ENCODE measurements around the gene PIGU. TPM values are rescaled to one million over a fixed set of nuclear protein-coding genes. Genes with fewer than 3 reads are reported as not detected.
"Not testable (repeated sequence)": the region's sequence is repeated elsewhere in the genome, so short reads cannot be mapped to it uniquely, and the experiment has no call there.

Gene PIGU
- total RNA-seq (2014; rRNA removed; shearing (Covaris generic); ENCODE audit: low replicate concordance): 13.0 and 18.4 TPM in 2 replicates

- Histone ChIP-seq H3K4me1 (ENCODE audit: low read length) (peaks cover 24% of the 10 kb centered on the region), H3K36me3 (ENCODE audit: insufficient read depth, low read length) (no peaks in the 10 kb centered on the region), H3K27ac (ENCODE audit: low read length) (peak within 1 kb of the TSS; percentile 46), H3K27me3 (ENCODE audit: low read length) (no peaks in the 10 kb centered on the region), H3K4me2 (ENCODE audit: low read depth, low read length, poor library complexity, severe bottlenecking) (peak within 1 kb of the TSS; percentile 91), H3K79me2 (ENCODE audit: low read length) (peaks cover 31% of the 10 kb centered on the region), H4K20me1 (ENCODE audit: insufficient read depth, low read depth, low read length) (no peaks in the 10 kb centered on the region), H2AFZ (ENCODE audit: low read length) (no peak within 1 kb of the TSS), H3K4me3 (ENCODE audit: low read length) (peak within 1 kb of the TSS; percentile 91), H3K9me3 (ENCODE audit: low read length) (no peaks in the 10 kb centered on the region), H3K9ac (ENCODE audit: low read length) (peak within 1 kb of the TSS; percentile 74), H3K9me2 (replicated peaks; ENCODE audit: insufficient read depth, low read length) (no peaks in the 10 kb centered on the region)
- DNase-seq: peak; percentile 99
These were observed at the start of gene PIGU for GRCh38 chr20:34676642-34677373. Gene PIGU (minus strand): TSS chr20:34677092. CDS start chr20:34677085, 7 bp downstream.

- DNase-seq: no peak
- H2AFZ ChIP-seq (ENCODE audit: low read length): no peak overlapping the region
- 0 out of 2 replicates have a peak, but pooled peaks cover 8% of the 10 kb centered on the region for H3K36me3 ChIP-seq (ENCODE audit: insufficient read depth, low read length)
- no peaks in the 10 kb centered on the region for H3K27me3 ChIP-seq (ENCODE audit: low read length)
- H3K9me2 ChIP-seq (replicated peaks; ENCODE audit: insufficient read depth, low read length): no peaks in the 10 kb centered on the region
- H3K9ac ChIP-seq (ENCODE audit: low read length): no peak overlapping the region
- no peak overlapping the region for H3K27ac ChIP-seq (ENCODE audit: low read length)
- no peaks in the 10 kb centered on the region for H3K9me3 ChIP-seq (ENCODE audit: low read length)
- no peaks in the 10 kb centered on the region for H4K20me1 ChIP-seq (ENCODE audit: insufficient read depth, low read depth, low read length)
- H3K4me2 ChIP-seq (ENCODE audit: low read depth, low read length, poor library complexity, severe bottlenecking): no peak overlapping the region
- no peak overlapping the region for H3K4me3 ChIP-seq (ENCODE audit: low read length)
- no peaks in the 10 kb centered on the region for H3K79me2 ChIP-seq (ENCODE audit: low read length)
- H3K4me1 ChIP-seq (ENCODE audit: low read length): peaks cover 41% of the 10 kb centered on the region
These were observed 47.3 kb upstream of the PIGU start for GRCh38 chr20:34724172-34724571.

- H3K9me2 ChIP-seq (replicated peaks; ENCODE audit: insufficient read depth, low read length); H3K4me3 ChIP-seq (ENCODE audit: low read length); H4K20me1 ChIP-seq (ENCODE audit: insufficient read depth, low read depth, low read length); H3K27ac ChIP-seq (ENCODE audit: low read length); H3K4me2 ChIP-seq (ENCODE audit: low read depth, low read length, poor library complexity, severe bottlenecking); H3K79me2 ChIP-seq (ENCODE audit: low read length); H3K9ac ChIP-seq (ENCODE audit: low read length); H3K36me3 ChIP-seq (ENCODE audit: insufficient read depth, low read length); H3K9me3 ChIP-seq (ENCODE audit: low read length); H3K27me3 ChIP-seq (ENCODE audit: low read length); DNase-seq; H2AFZ ChIP-seq (ENCODE audit: low read length): not testable (repeated sequence)
- peaks cover 55% of the 10 kb centered on the region for H3K4me1 ChIP-seq (ENCODE audit: low read length)
These were observed 45.7 kb upstream of the PIGU start for GRCh38 chr20:34722560-34722959.

GRCh38 chr20:34720266-34720665, 43.4 kb upstream of the PIGU start:
- Histone ChIP-seq H3K4me1 (ENCODE audit: low read length) (peaks cover 32% of the 10 kb centered on the region), H3K4me3 (ENCODE audit: low read length) (no peak overlapping the region), H3K36me3 (ENCODE audit: insufficient read depth, low read length) (0 out of 2 replicates have a peak, but pooled peaks cover 1% of the 10 kb centered on the region), H3K9me3 (ENCODE audit: low read length) (no peaks in the 10 kb centered on the region), H4K20me1 (ENCODE audit: insufficient read depth, low read depth, low read length) (no peaks in the 10 kb centered on the region), H3K4me2 (ENCODE audit: low read depth, low read length, poor library complexity, severe bottlenecking) (peak overlapping the region; percentile 41), H3K27me3 (ENCODE audit: low read length) (no peaks in the 10 kb centered on the region), H3K9me2 (replicated peaks; ENCODE audit: insufficient read depth, low read length) (no peaks in the 10 kb centered on the region), H2AFZ (ENCODE audit: low read length) (no peak overlapping the region), H3K27ac (ENCODE audit: low read length) (peak overlapping the region; percentile 50), H3K9ac (ENCODE audit: low read length) (0 out of 2 replicates have a peak overlapping the region, but pooled peaks have one; percentile 5), H3K79me2 (ENCODE audit: low read length) (no peaks in the 10 kb centered on the region)
- DNase-seq: no peak

GRCh38 chr20:34719242-34720017, 42.5 kb upstream of the PIGU start:
- DNase-seq: not testable (repeated sequence)
- H3K4me2 ChIP-seq (ENCODE audit: low read depth, low read length, poor library complexity, severe bottlenecking): peak overlapping the region; percentile 41

GRCh38 chr20:34717230-34718095, 40.6 kb upstream of the PIGU start:
- no peak overlapping the region for H3K4me2 ChIP-seq (ENCODE audit: low read depth, low read length, poor library complexity, severe bottlenecking)
- H3K27ac ChIP-seq (ENCODE audit: low read length): no peak overlapping the region; the same call in 1 of the 2 replicates
- H3K79me2 ChIP-seq (ENCODE audit: low read length): no peaks in the 10 kb centered on the region
- H4K20me1 ChIP-seq (ENCODE audit: insufficient read depth, low read depth, low read length): no peaks in the 10 kb centered on the region
- no peak overlapping the region for H2AFZ ChIP-seq (ENCODE audit: low read length)
- H3K4me3 ChIP-seq (ENCODE audit: low read length): no peak overlapping the region
- no peak for DNase-seq
- H3K9ac ChIP-seq (ENCODE audit: low read length): no peak overlapping the region
- H3K27me3 ChIP-seq (ENCODE audit: low read length): no peaks in the 10 kb centered on the region
- peaks cover 32% of the 10 kb centered on the region for H3K4me1 ChIP-seq (ENCODE audit: low read length)
- H3K36me3 ChIP-seq (ENCODE audit: insufficient read depth, low read length): no peaks in the 10 kb centered on the region
- H3K9me3 ChIP-seq (ENCODE audit: low read length): no peaks in the 10 kb centered on the region
- H3K9me2 ChIP-seq (replicated peaks; ENCODE audit: insufficient read depth, low read length): no peaks in the 10 kb centered on the region

More at GRCh38 chr20:34719242-34720017, 42.5 kb upstream of the PIGU start:
- not testable (repeated sequence) for H3K9me3 ChIP-seq (ENCODE audit: low read length); H2AFZ ChIP-seq (ENCODE audit: low read length); H3K36me3 ChIP-seq (ENCODE audit: insufficient read depth, low read length); H3K9me2 ChIP-seq (replicated peaks; ENCODE audit: insufficient read depth, low read length); H3K27me3 ChIP-seq (ENCODE audit: low read length); H3K4me3 ChIP-seq (ENCODE audit: low read length); H3K79me2 ChIP-seq (ENCODE audit: low read length); H3K9ac ChIP-seq (ENCODE audit: low read length); H4K20me1 ChIP-seq (ENCODE audit: insufficient read depth, low read depth, low read length)
- peak overlapping the region; percentile 50 for H3K27ac ChIP-seq (ENCODE audit: low read length)
- peaks cover 32% of the 10 kb centered on the region for H3K4me1 ChIP-seq (ENCODE audit: low read length)

GRCh38 chr20:34716921-34717229, 40.0 kb upstream of the PIGU start:
- Histone ChIP-seq H3K9ac (ENCODE audit: low read length) (no peak overlapping the region), H3K4me3 (ENCODE audit: low read length) (no peak overlapping the region), H3K4me1 (ENCODE audit: low read length) (peaks cover 38% of the 10 kb centered on the region), H3K27me3 (ENCODE audit: low read length) (no peaks in the 10 kb centered on the region), H3K36me3 (ENCODE audit: insufficient read depth, low read length) (no peaks in the 10 kb centered on the region), H3K9me2 (replicated peaks; ENCODE audit: insufficient read depth, low read length) (no peaks in the 10 kb centered on the region), H3K27ac (ENCODE audit: low read length) (no peak overlapping the region), H2AFZ (ENCODE audit: low read length) (no peak overlapping the region), H4K20me1 (ENCODE audit: insufficient read depth, low read depth, low read length) (no peaks in the 10 kb centered on the region), H3K4me2 (ENCODE audit: low read depth, low read length, poor library complexity, severe bottlenecking) (no peak overlapping the region), H3K79me2 (ENCODE audit: low read length) (no peaks in the 10 kb centered on the region), H3K9me3 (ENCODE audit: low read length) (no peaks in the 10 kb centered on the region)
- DNase-seq: no peak

GRCh38 chr20:34715384-34715783, 38.5 kb upstream of the PIGU start:
- no peaks in the 10 kb centered on the region for H3K9me3 ChIP-seq (ENCODE audit: low read length)
- H3K4me2 ChIP-seq (ENCODE audit: low read depth, low read length, poor library complexity, severe bottlenecking): no peak overlapping the region
- H2AFZ ChIP-seq (ENCODE audit: low read length): no peak overlapping the region
- no peaks in the 10 kb centered on the region for H3K79me2 ChIP-seq (ENCODE audit: low read length)
- no peak overlapping the region for H3K27ac ChIP-seq (ENCODE audit: low read length)
- no peaks in the 10 kb centered on the region; the same call in 1 of the 2 replicates for H4K20me1 ChIP-seq (ENCODE audit: insufficient read depth, low read depth, low read length)
- no peaks in the 10 kb centered on the region for H3K36me3 ChIP-seq (ENCODE audit: insufficient read depth, low read length)
- no peak for DNase-seq
- no peak overlapping the region for H3K9ac ChIP-seq (ENCODE audit: low read length)
- no peaks in the 10 kb centered on the region for H3K27me3 ChIP-seq (ENCODE audit: low read length)
- peaks cover 46% of the 10 kb centered on the region for H3K4me1 ChIP-seq (ENCODE audit: low read length)
- no peak overlapping the region for H3K4me3 ChIP-seq (ENCODE audit: low read length)
- no peaks in the 10 kb centered on the region for H3K9me2 ChIP-seq (replicated peaks; ENCODE audit: insufficient read depth, low read length)

Measured in Karpas-422 (cell line).